ENCODE measurements around the gene C1QTNF5. TPM values are rescaled to one million over a fixed set of nuclear protein-coding genes. Genes with fewer than 3 reads are reported as not detected.

Gene C1QTNF5
- total RNA-seq, 1 experiment from 2014 or later, result not detected

DNA sequence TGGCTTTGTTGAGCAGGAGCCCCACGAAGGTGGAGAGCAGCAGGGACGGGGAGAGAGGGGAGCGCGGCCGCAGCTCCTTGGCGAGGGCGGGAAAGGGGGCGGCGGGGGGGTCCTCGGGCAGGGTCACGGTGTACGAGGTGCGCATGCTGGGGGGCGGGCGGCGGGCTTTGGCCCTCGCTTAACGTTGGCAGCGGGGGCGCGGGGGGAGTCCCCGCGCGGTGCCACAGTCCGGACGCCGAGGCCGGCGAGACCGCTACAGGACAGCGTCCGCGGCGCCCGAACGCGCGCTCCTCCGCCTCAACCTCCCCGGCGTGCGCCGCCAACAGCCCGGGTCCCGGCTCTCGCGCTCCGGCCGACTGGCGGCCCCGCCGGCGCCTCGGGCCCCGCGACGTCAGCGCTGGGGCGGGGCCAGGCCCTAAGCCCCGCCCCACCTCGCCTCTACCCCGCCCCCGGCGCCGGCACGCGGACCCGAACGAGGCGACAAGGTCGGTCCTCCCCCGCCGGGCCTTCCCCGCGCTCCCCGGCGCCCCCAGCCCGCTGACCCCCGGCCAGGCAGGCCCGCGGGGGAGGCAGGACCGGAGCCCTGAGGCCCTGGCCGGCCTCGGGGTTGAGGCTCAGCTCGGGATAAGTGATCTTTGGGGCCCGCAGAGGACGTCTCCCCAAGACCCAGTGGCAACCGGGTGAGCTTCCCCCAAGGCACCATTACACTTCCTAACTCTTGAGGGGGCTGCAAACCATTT, 23.3 kb upstream of the C1QTNF5 start:
- intact Hi-C loops (cut with micrococcal nuclease; ENCODE audit: unreplicated experiment) (no loop called here), in situ Hi-C loops (cut with HindIII; ENCODE audit: low pct_unique_long_range_greater_than_20kb, low sequenced_read_pairs) (no loop called here)
- H3K36me3 ChIP-seq (ENCODE audit: control insufficient read depth, insufficient read depth, low read length), result no peaks in the 10 kb centered on the region
- ChIA-PET CTCF (no interaction called here), POLR2A (interaction anchor here (0.6 kb wide), 1 partner anchor 262 kb away, joined by 5 read pairs; the partner anchor contains the start of gene DPAGT1)
- TF ChIP-seq SIN3A (IDR thresholded peaks at IDR 0.05; ENCODE audit: borderline replicate concordance, insufficient read depth, low read depth, low read length) (no peak), POLR2AphosphoS5 (IDR thresholded peaks at IDR 0.05; ENCODE audit: low read depth, low read length) (no peak)
- TF ChIP-seq, protein P1, sequence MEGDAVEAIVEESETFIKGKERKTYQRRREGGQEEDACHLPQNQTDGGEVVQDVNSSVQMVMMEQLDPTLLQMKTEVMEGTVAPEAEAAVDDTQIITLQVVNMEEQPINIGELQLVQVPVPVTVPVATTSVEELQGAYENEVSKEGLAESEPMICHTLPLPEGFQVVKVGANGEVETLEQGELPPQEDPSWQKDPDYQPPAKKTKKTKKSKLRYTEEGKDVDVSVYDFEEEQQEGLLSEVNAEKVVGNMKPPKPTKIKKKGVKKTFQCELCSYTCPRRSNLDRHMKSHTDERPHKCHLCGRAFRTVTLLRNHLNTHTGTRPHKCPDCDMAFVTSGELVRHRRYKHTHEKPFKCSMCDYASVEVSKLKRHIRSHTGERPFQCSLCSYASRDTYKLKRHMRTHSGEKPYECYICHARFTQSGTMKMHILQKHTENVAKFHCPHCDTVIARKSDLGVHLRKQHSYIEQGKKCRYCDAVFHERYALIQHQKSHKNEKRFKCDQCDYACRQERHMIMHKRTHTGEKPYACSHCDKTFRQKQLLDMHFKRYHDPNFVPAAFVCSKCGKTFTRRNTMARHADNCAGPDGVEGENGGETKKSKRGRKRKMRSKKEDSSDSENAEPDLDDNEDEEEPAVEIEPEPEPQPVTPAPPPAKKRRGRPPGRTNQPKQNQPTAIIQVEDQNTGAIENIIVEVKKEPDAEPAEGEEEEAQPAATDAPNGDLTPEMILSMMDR (IDR thresholded peaks at IDR 0.05), result no peak
- BruUV-seq (replicated peaks), result no TSS peak
- peak overlapping the region; percentile 37 to 43 for H3K4me3 ChIP-seq (ENCODE audit: low read depth in 2 of 2, low read length in 2 of 2)
- peaks cover 30% of the 10 kb centered on the region for H3K4me1 ChIP-seq (ENCODE audit: control insufficient read depth, insufficient read depth, low read length)
- H3K27me3 ChIP-seq (ENCODE audit: control insufficient read depth, insufficient read depth, low read length), result peaks cover 3% of the 10 kb centered on the region; the same call in 1 of the 2 replicates
- DNase-seq (ENCODE audit: low read depth, low spot score) (no peak), ATAC-seq (peak; percentile 85)
- H3K27ac ChIP-seq (ENCODE audit: low read length), result no peak overlapping the region
- no peaks in the 10 kb centered on the region for H3K9me3 ChIP-seq (ENCODE audit: control insufficient read depth, insufficient read depth, low read depth, low read length)

DNA sequence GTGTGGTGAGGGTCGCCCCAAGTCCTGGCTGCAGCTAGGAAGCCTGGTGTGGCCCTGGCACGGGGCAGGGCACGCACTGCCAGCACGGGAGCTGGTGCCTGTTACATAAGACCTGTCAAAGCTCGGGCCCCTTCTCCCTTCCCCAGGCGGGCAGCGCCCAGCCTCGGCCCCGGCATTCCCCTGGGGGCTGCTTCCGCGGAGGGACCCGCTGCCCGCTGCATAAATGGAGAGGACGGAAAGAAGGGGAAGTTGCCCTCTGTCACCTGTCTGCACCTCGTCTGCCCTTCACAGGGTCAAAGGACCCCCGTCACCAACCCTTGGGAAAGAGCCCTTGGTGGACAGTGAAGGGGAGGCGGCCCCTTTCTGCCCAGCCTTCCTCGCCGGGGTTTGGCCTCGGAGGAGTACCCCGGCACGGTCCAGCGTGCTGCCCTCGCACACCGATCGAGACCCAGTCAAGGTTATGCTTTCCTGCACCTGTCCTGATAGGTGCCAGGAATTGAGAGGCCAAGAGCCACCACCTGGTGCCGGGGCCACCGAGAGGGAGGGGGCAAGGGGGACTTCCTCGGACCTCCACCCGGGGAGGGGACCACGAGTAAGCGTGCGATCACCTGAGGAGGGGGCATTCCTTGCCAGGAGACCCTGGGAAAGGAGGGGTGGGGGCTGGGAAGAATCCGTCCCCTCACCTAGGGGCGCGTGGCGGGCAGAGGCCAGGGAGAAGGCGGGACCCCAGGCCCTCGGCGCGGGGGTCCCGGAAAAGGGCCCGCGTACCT, 22.6 kb upstream of the C1QTNF5 start:
- no TSS peak for BruUV-seq (replicated peaks)
- no peak for TF ChIP-seq TCF7L2 (IDR thresholded peaks at IDR 0.05; ENCODE audit: low read depth, low read length)
- TF ChIP-seq, protein P2, sequence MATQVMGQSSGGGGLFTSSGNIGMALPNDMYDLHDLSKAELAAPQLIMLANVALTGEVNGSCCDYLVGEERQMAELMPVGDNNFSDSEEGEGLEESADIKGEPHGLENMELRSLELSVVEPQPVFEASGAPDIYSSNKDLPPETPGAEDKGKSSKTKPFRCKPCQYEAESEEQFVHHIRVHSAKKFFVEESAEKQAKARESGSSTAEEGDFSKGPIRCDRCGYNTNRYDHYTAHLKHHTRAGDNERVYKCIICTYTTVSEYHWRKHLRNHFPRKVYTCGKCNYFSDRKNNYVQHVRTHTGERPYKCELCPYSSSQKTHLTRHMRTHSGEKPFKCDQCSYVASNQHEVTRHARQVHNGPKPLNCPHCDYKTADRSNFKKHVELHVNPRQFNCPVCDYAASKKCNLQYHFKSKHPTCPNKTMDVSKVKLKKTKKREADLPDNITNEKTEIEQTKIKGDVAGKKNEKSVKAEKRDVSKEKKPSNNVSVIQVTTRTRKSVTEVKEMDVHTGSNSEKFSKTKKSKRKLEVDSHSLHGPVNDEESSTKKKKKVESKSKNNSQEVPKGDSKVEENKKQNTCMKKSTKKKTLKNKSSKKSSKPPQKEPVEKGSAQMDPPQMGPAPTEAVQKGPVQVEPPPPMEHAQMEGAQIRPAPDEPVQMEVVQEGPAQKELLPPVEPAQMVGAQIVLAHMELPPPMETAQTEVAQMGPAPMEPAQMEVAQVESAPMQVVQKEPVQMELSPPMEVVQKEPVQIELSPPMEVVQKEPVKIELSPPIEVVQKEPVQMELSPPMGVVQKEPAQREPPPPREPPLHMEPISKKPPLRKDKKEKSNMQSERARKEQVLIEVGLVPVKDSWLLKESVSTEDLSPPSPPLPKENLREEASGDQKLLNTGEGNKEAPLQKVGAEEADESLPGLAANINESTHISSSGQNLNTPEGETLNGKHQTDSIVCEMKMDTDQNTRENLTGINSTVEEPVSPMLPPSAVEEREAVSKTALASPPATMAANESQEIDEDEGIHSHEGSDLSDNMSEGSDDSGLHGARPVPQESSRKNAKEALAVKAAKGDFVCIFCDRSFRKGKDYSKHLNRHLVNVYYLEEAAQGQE (IDR thresholded peaks at IDR 0.05; ENCODE audit: insufficient read depth in 1 of 2, low read depth in 2 of 2, low read length in 1 of 2), result no peak

More for the DNA sequence above, 22.6 kb upstream of the C1QTNF5 start:
- Histone ChIP-seq H3K4me3 (ENCODE audit: low read depth in 2 of 2, low read length in 2 of 2) (peak overlapping the region; percentile 37 to 43), H3K36me3 (ENCODE audit: control insufficient read depth, insufficient read depth, low read length) (no peaks in the 10 kb centered on the region), H3K4me1 (ENCODE audit: control insufficient read depth, insufficient read depth, low read length) (peaks cover 29% of the 10 kb centered on the region), H3K27me3 (ENCODE audit: control insufficient read depth, insufficient read depth, low read length) (peaks cover 3% of the 10 kb centered on the region; the same call in 1 of the 2 replicates), H3K27ac (ENCODE audit: low read length) (no peak overlapping the region), H3K9me3 (ENCODE audit: control insufficient read depth, insufficient read depth, low read depth, low read length) (no peaks in the 10 kb centered on the region)
- DNase-seq (ENCODE audit: low read depth, low spot score) (no peak), ATAC-seq (no peak)
- in situ Hi-C loops (cut with HindIII; ENCODE audit: low pct_unique_long_range_greater_than_20kb, low sequenced_read_pairs) (no loop called here), intact Hi-C loops (cut with micrococcal nuclease; ENCODE audit: unreplicated experiment) (no loop called here)
- POLR2A ChIA-PET, result interaction anchor here (0.6 kb wide), 1 partner anchor 262 kb away, joined by 5 read pairs; the partner anchor contains the start of gene DPAGT1
- CTCF ChIA-PET, result interaction anchor here (0.9 kb wide), 1 partner anchor 23 kb away, joined by 3 read pairs; no protein-coding TSS in a partner anchor
